NT2/D1 (cell line): Measurements from ENCODE around the gene ABCA3.

ENCODE experiments used
- YY1 ChIP-seq: IDR thresholded peaks from 2 replicates; pipeline ENCODE4 v1.6.1; 2011; ENCODE audit not compliant: insufficient read length, insufficient read depth
- ZNF274 ChIP-seq: IDR thresholded peaks from 2 replicates; pipeline ENCODE4 v1.6.1; 2011; ENCODE audit warnings: mild to moderate bottlenecking, low read depth, low read length

DNA sequence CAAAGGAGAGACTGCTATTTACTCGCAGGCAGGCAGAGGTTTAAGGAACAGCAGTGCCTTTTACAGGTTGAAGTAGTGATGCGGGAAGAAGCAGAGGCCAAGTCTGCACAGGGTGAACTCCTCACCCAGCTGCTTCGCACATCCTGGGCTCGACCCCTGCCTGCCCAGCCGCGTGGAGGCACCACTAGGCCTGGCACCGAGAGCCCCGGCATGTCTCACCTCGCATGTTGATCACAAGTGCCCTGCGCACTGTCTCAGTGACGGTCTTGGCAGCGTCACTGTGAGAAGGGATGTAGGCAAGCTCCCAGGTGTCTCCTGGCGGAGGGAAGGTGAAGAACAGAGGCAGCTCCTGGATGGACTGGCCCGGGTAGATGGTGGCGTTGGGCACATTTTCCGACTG is 14.7 kb downstream of the ABCA3 start:
- TF ChIP-seq ZNF274: no peak
- no peak for TF ChIP-seq YY1
